SK-N-SH (cell line): ENCODE results near the gene UPF2. TPM values are rescaled to one million over a fixed set of nuclear protein-coding genes. Genes with fewer than 3 reads are reported as not detected.

Experiments used
- CTCF ChIA-PET: fragments of 300-600, 350-600 bp; formaldehyde crosslinking; extraction: SDS; loops from one replicate; lab custom pipeline; 2021; lab: Yijun Ruan, JAX
- POLR2A ChIA-PET: fragments of 350-600 bp; sonication (Branson Sonifier 250); formaldehyde crosslinking; extraction: SDS; loops from one replicate; lab custom pipeline; 2020; ENCODE audit warnings: antibody characterized with exemption, inconsistent platforms; lab: Yijun Ruan, JAX
- DNase-seq: peaks from one replicate; pipeline ENCODE4 v3.0.0; 2012
- H2AFZ ChIP-seq: fragments of 200-600 bp; sonication (generic); 2 replicates; pipeline ENCODE4 v1.8.1; 2016; ENCODE audit warnings: antibody characterized with exemption, mild to moderate bottlenecking, low read depth
- H3F3A ChIP-seq: fragments of 200-600 bp; sonication (generic); replicated peaks from 2 replicates; pipeline ENCODE3; 2016; ENCODE audit warnings: antibody characterized with exemption, mild to moderate bottlenecking; ENCODE audit not compliant: insufficient read depth
- H3K27ac ChIP-seq, 2 experiments: fragments of 200-500 bp in 1 of 2; fragments of 200-600 bp in 1 of 2; sonication (Bioruptor generic) in 1 of 2; sonication (generic), shearing (Covaris generic) in 1 of 2; 2 replicates each; pipeline versions ENCODE4 v1.5.1 to v1.6.1; 2014 to 2016; ENCODE audit warnings: low read depth in 2 of 2, inconsistent platforms in 1 of 2, low read length in 1 of 2, mild to moderate bottlenecking in 1 of 2, mixed read lengths in 1 of 2
- H3K27me3 ChIP-seq: fragments of 200-600 bp; sonication (generic), shearing (Covaris generic); 2 replicates; pipeline ENCODE4 v1.6.1; 2016; ENCODE audit warnings: mixed run types; ENCODE audit not compliant: insufficient read depth
- H3K36me3 ChIP-seq, 2 experiments: fragments of 200-500 bp in 1 of 2; fragments of 200-600 bp in 1 of 2; sonication (Bioruptor generic) in 1 of 2; sonication (generic) in 1 of 2; replicated peaks in 1 of 2; 2 replicates each; pipeline versions ENCODE3 to v1.5.1; 2014 to 2016; ENCODE audit warnings: low read length in 1 of 2, mild to moderate bottlenecking in 1 of 2; ENCODE audit not compliant: insufficient read depth in 2 of 2, control insufficient read depth in 1 of 2
- H3K4me1 ChIP-seq, 2 experiments: fragments of 200-500 bp in 1 of 2; fragments of 200-600 bp in 1 of 2; sonication (Bioruptor generic) in 1 of 2; sonication (generic), shearing (Covaris generic) in 1 of 2; 2 replicates each; pipeline versions ENCODE4 v1.5.1 to v1.6.1; 2014 to 2016; ENCODE audit warnings: low read depth in 1 of 2, low read length in 1 of 2, mixed run types in 1 of 2; ENCODE audit not compliant: insufficient read depth in 2 of 2, control insufficient read depth in 1 of 2
- H3K4me2 ChIP-seq: fragments of 200-600 bp; sonication (generic), shearing (Covaris generic); 2 replicates; pipeline ENCODE4 v1.6.1; 2017; ENCODE audit warnings: mixed run types
- H3K4me3 ChIP-seq, 2 experiments: fragments of 200-500 bp in 1 of 2; fragments of 200-600 bp in 1 of 2; sonication (Bioruptor generic) in 1 of 2; sonication (generic), shearing (Covaris generic) in 1 of 2; 2 replicates each; pipeline versions ENCODE4 v1.5.1 to v1.8.1; 2014 to 2016; ENCODE audit warnings: low read depth in 2 of 2, inconsistent platforms in 1 of 2, low read length in 1 of 2, mild to moderate bottlenecking in 1 of 2, mixed read lengths in 1 of 2, moderate library complexity in 1 of 2
- H3K79me2 ChIP-seq: fragments of 200-600 bp; sonication (generic); 2 replicates; pipeline ENCODE4 v1.8.1; 2017; ENCODE audit warnings: mild to moderate bottlenecking; ENCODE audit not compliant: insufficient read depth
- H3K9ac ChIP-seq: fragments of 200-600 bp; sonication (generic); 2 replicates; pipeline ENCODE4 v1.6.1; 2017; ENCODE audit warnings: mixed run types
- H3K9me2 ChIP-seq: fragments of 200-600 bp; sonication (generic); 2 replicates; pipeline ENCODE4 v1.6.1; 2017; ENCODE audit warnings: mixed run types
- H3K9me3 ChIP-seq: fragments of 200-600 bp; sonication (generic); 2 replicates; pipeline ENCODE4 v1.6.1; 2017; ENCODE audit warnings: mixed run types, mild to moderate bottlenecking, moderate library complexity
- H4K20me1 ChIP-seq: fragments of 200-600 bp; sonication (generic); 2 replicates; pipeline ENCODE4 v1.6.1; 2017; ENCODE audit warnings: mild to moderate bottlenecking, mixed run types; ENCODE audit not compliant: insufficient read depth
- ELF1 ChIP-seq: IDR thresholded peaks from 2 replicates; pipeline ENCODE4 v1.4.0; 2012
- FOXJ3 ChIP-seq: sonication (generic); formaldehyde crosslinking; IDR thresholded peaks from 2 replicates; pipeline ENCODE4 v1.5.1; 2020; ENCODE audit warnings: mild to moderate bottlenecking, missing genetic modification reagents
- FOXM1 ChIP-seq: IDR thresholded peaks from 2 replicates; pipeline ENCODE4 v1.4.0; 2012; ENCODE audit warnings: low read depth, mild to moderate bottlenecking
- NFIC ChIP-seq: IDR thresholded peaks from 2 replicates; pipeline ENCODE4 v1.4.0; 2012; ENCODE audit warnings: borderline replicate concordance
- NRF1 ChIP-seq: IDR thresholded peaks from 2 replicates; pipeline ENCODE4 v1.6.1; 2012; ENCODE audit warnings: low read depth, mild to moderate bottlenecking, low read length
- POLR2AphosphoS5 ChIP-seq: IDR thresholded peaks from 2 replicates; pipeline ENCODE4 v1.6.1; 2012; ENCODE audit warnings: low read depth, low read length
- RCOR1 ChIP-seq: fragments of 150-350 bp; IDR thresholded peaks from 2 replicates; pipeline ENCODE4 v1.6.1; 2017; ENCODE audit warnings: antibody characterized with exemption, low read length
- RFX5 ChIP-seq: IDR thresholded peaks from 2 replicates; pipeline ENCODE4 v1.6.1; 2012; ENCODE audit warnings: mild to moderate bottlenecking, improper control_type of control experiment, low read length
- RXRA ChIP-seq: IDR thresholded peaks from 2 replicates; pipeline ENCODE4 v1.4.0; 2012; ENCODE audit warnings: low read depth, mild to moderate bottlenecking, borderline replicate concordance
- SIN3A ChIP-seq: IDR thresholded peaks from 2 replicates; pipeline ENCODE4 v1.6.1; 2012; ENCODE audit warnings: low read depth, mild to moderate bottlenecking, low read length, moderate library complexity, borderline replicate concordance
- SMC3 ChIP-seq: IDR thresholded peaks from 2 replicates; pipeline ENCODE4 v1.6.1; 2012; ENCODE audit warnings: low read depth, low read length, improper control_type of control experiment
- TCF12 ChIP-seq: IDR thresholded peaks from 2 replicates; pipeline ENCODE4 v1.4.0; 2012
- YY1 ChIP-seq: IDR thresholded peaks from 2 replicates; pipeline ENCODE4 v1.4.0; 2012; ENCODE audit warnings: low read depth, mild to moderate bottlenecking
- WGBS: methylation state at CpG from one replicate; pipeline ENCODE4 v1.1.6; 2017; ENCODE audit warnings: low lambda C conversion rate; 5-methylcytosine and 5-hydroxymethylcytosine counted together
- polyA plus RNA-seq, 3 experiments: library from polyadenylated mRNA; depleted of rRNA; stranded (reverse); fragments of >200 nt; gene quantifications; 2 replicates each; pipeline ENCODE4 v1.2.3, GENCODE V29; 2012
- TF ChIP-seq, protein P1 (sequence below): fragments of 150-350 bp; IDR thresholded peaks from 2 replicates; pipeline ENCODE4 v1.6.1; 2016; ENCODE audit warnings: mild to moderate bottlenecking, low read depth, low read length
- TF ChIP-seq, protein P2 (sequence below): fragments of 150-350 bp; IDR thresholded peaks from 2 replicates; pipeline ENCODE4 v1.6.1; 2017; ENCODE audit warnings: antibody characterized with exemption, low read length, low read depth, borderline replicate concordance
- TF ChIP-seq, protein P3 (sequence below): IDR thresholded peaks from 2 replicates; pipeline ENCODE4 v1.4.0; 2012; ENCODE audit warnings: low read depth
- TF ChIP-seq, protein P4 (sequence below): IDR thresholded peaks from 2 replicates; pipeline ENCODE4 v1.4.0; 2012; ENCODE audit warnings: low read depth, borderline replicate concordance
- TF ChIP-seq, protein P5 (sequence below): IDR thresholded peaks from 2 replicates; pipeline ENCODE4; 2012
- TF ChIP-seq, protein P6 (sequence below): IDR thresholded peaks from 2 replicates; pipeline ENCODE4 v1.4.0; 2012; ENCODE audit warnings: low read depth, borderline replicate concordance

UPF2 gene
- polyA plus RNA-seq, 1 of the 3 experiments (the other 2 are of a cell fraction), result 4.7 TPM

DNA sequence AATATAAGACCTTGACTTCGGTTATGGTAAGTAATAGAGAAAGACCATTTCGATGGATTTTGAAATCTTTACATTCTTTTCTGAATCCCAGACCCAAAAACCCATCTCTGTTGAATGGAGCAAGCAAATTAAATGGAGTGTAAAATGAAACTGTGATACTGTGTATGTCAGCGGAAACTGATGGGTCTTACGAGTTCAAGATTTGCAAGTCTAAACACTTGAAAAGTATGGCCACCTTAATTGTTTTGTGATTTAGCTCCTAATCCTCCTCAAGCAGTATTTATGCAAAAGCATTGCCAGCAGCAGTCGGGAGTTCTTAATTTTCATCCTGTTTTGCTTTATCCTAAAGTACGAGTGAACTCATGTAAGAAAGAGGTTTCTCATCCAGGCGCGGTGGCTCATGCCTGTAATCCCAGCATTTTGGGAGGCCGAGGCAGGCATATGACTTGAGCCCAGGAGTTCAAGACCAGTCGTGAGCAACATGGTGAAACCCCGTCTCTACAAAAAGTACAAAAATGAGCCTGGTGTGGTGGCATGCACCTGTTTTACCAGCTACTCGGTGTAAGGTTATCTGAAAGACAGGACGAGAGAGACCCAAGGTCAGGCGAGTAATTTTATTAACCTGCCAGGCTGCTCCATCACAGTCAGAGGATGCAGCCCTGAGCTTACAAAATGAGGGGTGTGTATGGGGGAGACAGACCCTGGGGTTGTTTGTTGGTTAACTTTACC lies 20.3 kb upstream of the UPF2 start (continued):
- TF ChIP-seq, protein P1, sequence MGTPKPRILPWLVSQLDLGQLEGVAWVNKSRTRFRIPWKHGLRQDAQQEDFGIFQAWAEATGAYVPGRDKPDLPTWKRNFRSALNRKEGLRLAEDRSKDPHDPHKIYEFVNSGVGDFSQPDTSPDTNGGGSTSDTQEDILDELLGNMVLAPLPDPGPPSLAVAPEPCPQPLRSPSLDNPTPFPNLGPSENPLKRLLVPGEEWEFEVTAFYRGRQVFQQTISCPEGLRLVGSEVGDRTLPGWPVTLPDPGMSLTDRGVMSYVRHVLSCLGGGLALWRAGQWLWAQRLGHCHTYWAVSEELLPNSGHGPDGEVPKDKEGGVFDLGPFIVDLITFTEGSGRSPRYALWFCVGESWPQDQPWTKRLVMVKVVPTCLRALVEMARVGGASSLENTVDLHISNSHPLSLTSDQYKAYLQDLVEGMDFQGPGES, result no peak
- TF ChIP-seq ELF1 (no peak), RCOR1 (no peak)
- TF ChIP-seq, protein P2, sequence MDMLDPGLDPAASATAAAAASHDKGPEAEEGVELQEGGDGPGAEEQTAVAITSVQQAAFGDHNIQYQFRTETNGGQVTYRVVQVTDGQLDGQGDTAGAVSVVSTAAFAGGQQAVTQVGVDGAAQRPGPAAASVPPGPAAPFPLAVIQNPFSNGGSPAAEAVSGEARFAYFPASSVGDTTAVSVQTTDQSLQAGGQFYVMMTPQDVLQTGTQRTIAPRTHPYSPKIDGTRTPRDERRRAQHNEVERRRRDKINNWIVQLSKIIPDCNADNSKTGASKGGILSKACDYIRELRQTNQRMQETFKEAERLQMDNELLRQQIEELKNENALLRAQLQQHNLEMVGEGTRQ, result no peak

DNA sequence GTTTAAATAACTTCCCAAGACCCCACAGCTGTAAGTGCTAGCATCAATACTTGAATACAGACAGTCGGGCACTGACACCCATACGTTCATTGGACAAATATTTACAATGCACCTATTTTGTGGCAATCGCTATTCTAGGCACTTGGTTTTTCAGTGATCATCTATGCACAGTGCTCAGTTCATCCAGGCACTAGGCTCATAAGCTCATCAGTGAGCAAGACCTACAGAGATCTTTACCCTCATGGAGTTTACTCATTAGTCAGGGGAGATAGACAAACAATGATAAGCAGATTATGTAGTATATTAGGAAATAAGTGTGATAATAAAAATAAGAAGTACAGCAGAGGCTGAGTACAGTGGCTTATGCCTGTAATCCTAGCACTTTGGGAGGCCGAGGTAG lies 18.5 kb upstream of the UPF2 start:
- POLR2A ChIA-PET, result no interaction called here
- CTCF ChIA-PET, result no interaction called here

More for the DNA sequence above, 18.5 kb upstream of the UPF2 start:
- Histone ChIP-seq H2AFZ (no peak overlapping the region), H3K4me1 (no peaks in the 10 kb centered on the region; a peak in 1 of 4 replicates), H4K20me1 (no peaks in the 10 kb centered on the region), H3K27ac (no peak overlapping the region), H3K79me2 (no peaks in the 10 kb centered on the region), H3K9me3 (no peaks in the 10 kb centered on the region), H3K9ac (no peak overlapping the region), H3F3A (no peaks in the 10 kb centered on the region), H3K9me2 (no peaks in the 10 kb centered on the region), H3K36me3 (no peaks in the 10 kb centered on the region), H3K4me2 (no peak overlapping the region), H3K4me3 (no peak overlapping the region), H3K27me3 (no peaks in the 10 kb centered on the region)
- no peak for TF ChIP-seq SMC3
- no peak for TF ChIP-seq RCOR1
- TF ChIP-seq, protein P3, sequence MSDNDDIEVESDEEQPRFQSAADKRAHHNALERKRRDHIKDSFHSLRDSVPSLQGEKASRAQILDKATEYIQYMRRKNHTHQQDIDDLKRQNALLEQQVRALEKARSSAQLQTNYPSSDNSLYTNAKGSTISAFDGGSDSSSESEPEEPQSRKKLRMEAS, result no peak
- TF ChIP-seq, protein P2, result no peak
- TF ChIP-seq, protein P1, result no peak
- no peak for TF ChIP-seq YY1
- TF ChIP-seq FOXM1, result no peak
- TF ChIP-seq NRF1, result no peak
- no peak for TF ChIP-seq SIN3A
- TF ChIP-seq, protein P4, sequence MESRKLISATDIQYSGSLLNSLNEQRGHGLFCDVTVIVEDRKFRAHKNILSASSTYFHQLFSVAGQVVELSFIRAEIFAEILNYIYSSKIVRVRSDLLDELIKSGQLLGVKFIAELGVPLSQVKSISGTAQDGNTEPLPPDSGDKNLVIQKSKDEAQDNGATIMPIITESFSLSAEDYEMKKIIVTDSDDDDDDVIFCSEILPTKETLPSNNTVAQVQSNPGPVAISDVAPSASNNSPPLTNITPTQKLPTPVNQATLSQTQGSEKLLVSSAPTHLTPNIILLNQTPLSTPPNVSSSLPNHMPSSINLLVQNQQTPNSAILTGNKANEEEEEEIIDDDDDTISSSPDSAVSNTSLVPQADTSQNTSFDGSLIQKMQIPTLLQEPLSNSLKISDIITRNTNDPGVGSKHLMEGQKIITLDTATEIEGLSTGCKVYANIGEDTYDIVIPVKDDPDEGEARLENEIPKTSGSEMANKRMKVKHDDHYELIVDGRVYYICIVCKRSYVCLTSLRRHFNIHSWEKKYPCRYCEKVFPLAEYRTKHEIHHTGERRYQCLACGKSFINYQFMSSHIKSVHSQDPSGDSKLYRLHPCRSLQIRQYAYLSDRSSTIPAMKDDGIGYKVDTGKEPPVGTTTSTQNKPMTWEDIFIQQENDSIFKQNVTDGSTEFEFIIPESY, result no peak
- TF ChIP-seq POLR2AphosphoS5, result no peak
- no peak for TF ChIP-seq TCF12
- no peak for TF ChIP-seq FOXJ3 (CRISPR knock-in tag)
- TF ChIP-seq, protein P5, sequence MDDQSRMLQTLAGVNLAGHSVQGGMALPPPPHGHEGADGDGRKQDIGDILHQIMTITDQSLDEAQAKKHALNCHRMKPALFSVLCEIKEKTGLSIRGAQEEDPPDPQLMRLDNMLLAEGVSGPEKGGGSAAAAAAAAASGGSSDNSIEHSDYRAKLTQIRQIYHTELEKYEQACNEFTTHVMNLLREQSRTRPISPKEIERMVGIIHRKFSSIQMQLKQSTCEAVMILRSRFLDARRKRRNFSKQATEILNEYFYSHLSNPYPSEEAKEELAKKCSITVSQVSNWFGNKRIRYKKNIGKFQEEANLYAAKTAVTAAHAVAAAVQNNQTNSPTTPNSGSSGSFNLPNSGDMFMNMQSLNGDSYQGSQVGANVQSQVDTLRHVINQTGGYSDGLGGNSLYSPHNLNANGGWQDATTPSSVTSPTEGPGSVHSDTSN, result no peak
- TF ChIP-seq, protein P6, sequence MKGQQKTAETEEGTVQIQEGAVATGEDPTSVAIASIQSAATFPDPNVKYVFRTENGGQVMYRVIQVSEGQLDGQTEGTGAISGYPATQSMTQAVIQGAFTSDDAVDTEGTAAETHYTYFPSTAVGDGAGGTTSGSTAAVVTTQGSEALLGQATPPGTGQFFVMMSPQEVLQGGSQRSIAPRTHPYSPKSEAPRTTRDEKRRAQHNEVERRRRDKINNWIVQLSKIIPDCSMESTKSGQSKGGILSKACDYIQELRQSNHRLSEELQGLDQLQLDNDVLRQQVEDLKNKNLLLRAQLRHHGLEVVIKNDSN, result no peak
- no peak for TF ChIP-seq RXRA
- no peak for TF ChIP-seq RFX5
- no peak for TF ChIP-seq NFIC
- WGBS, result 87% methylated on average over 4 of the region's 4 CpGs
- DNase-seq, result no peak
